Medulla oblongata (tissue), 1 donor: ENCODE measurements around the gene SPHK1.

Source experiments
- DNase-seq: peaks from one replicate; pipeline ENCODE4 v3.0.0-alpha.2; 2015; ENCODE audit errors: extremely low spot score

SPHK1 gene

GRCh38 chr17:76363107-76363842, 21.1 kb upstream of the SPHK1 start:
- no peak for DNase-seq

- no peak for DNase-seq
Measured at GRCh38 chr17:76365256-76365903, 19.0 kb upstream of the SPHK1 start.

GRCh38 chr17:76366247-76366646, 18.2 kb upstream of the SPHK1 start:
- DNase-seq, result no peak

GRCh38 chr17:76367642-76368041, 16.8 kb upstream of the SPHK1 start:
- no peak for DNase-seq

GRCh38 chr17:76368545-76368944, 15.9 kb upstream of the SPHK1 start:
- DNase-seq, result no peak

- DNase-seq, result no peak
Measured at GRCh38 chr17:76369379-76369778, 15.0 kb upstream of the SPHK1 start.

- no peak for DNase-seq
Measured at GRCh38 chr17:76369804-76370203, 14.6 kb upstream of the SPHK1 start.

GRCh38 chr17:76370261-76370993, 14.0 kb upstream of the SPHK1 start:
- no peak for DNase-seq

- DNase-seq, result no peak
Measured at GRCh38 chr17:76371656-76372628, 12.5 kb upstream of the SPHK1 start.

GRCh38 chr17:76376318-76377133, 7.9 kb upstream of the SPHK1 start:
- no peak for DNase-seq

- DNase-seq, result no peak
Measured at GRCh38 chr17:76378548-76379274, 5.7 kb upstream of the SPHK1 start.

- no peak for DNase-seq
Measured at GRCh38 chr17:76379275-76379641, 5.2 kb upstream of the SPHK1 start.

- no peak for DNase-seq
Measured at GRCh38 chr17:76379646-76380376, 4.6 kb upstream of the SPHK1 start.

- peak; percentile 49 for DNase-seq
Measured at GRCh38 chr17:76381633-76382350, 2.6 kb upstream of the SPHK1 start.

GRCh38 chr17:76382351-76382802, 2.0 kb upstream of the SPHK1 start:
- DNase-seq, result no peak

- DNase-seq, result no peak
Measured at GRCh38 chr17:76382803-76383545, 1.4 kb upstream of the SPHK1 start.

- no peak for DNase-seq
Measured at GRCh38 chr17:76383546-76384221, 725 bp upstream of the SPHK1 start.
